CD4-positive, alpha-beta T cell (primary cell): ENCODE measurements around the gene ZNF860. TPM values are rescaled to one million over a fixed set of nuclear protein-coding genes. Genes with fewer than 3 reads are reported as not detected.

Experiments
- ATAC-seq: fragments of 200-7000 bp; cut with Tn5 transposase; one replicate; pipeline ENCODE4 v1.10.0; 2022; ENCODE audit warnings: mild to moderate bottlenecking; ENCODE audit not compliant: poor library complexity
- CTCF ChIA-PET: fragments of 350-600 bp; sonication (Branson Sonifier 250); formaldehyde crosslinking; loops from one replicate; lab custom pipeline; 2021; ENCODE audit warnings: antibody characterized with exemption, inconsistent platforms; lab: Charles Lee
- POLR2A ChIA-PET: fragments of 350-600 bp; sonication (Branson Sonifier 250); formaldehyde crosslinking; loops from one replicate; lab custom pipeline; 2021; ENCODE audit warnings: antibody characterized with exemption, inconsistent platforms; lab: Charles Lee
- DNase-seq, 14 experiments: peaks; one replicate each; pipeline ENCODE4 v3.0.0-alpha.2; 2013 to 2020; ENCODE audit warnings: mixed read lengths in 2 of 14
- H3K27ac ChIP-seq, 2 donors: one replicate each; pipeline versions ENCODE4 v1.5.1 to v1.7.0; 2013; ENCODE audit warnings: low read length in 2 of 2, low read depth in 1 of 2, mild to moderate bottlenecking in 1 of 2
- H3K27me3 ChIP-seq, 2 experiments: 1 replicate in 1 of 2; 2 replicates in 1 of 2; pipeline versions ENCODE4 v1.6.1 to v1.7.0; 2013; ENCODE audit warnings: low read length in 2 of 2, control low read depth in 1 of 2, mild to moderate bottlenecking in 1 of 2, moderate library complexity in 1 of 2; ENCODE audit not compliant: insufficient read depth in 2 of 2, control insufficient read depth in 1 of 2
- H3K36me3 ChIP-seq: one replicate; pipeline ENCODE4 v1.6.1; 2013; ENCODE audit warnings: low read length, control low read depth; ENCODE audit not compliant: insufficient read depth
- H3K4me1 ChIP-seq: one replicate; pipeline ENCODE4 v1.6.1; 2013; ENCODE audit warnings: low read length, control low read depth; ENCODE audit not compliant: insufficient read depth
- H3K4me3 ChIP-seq: one replicate; pipeline ENCODE4 v1.5.1; 2013; ENCODE audit warnings: mild to moderate bottlenecking, low read length, moderate library complexity
- H3K9me3 ChIP-seq, 2 experiments: 1 replicate in 1 of 2; 2 replicates in 1 of 2; pipeline versions ENCODE4 v1.6.1 to v1.7.0; 2013; ENCODE audit warnings: low read length in 2 of 2, mild to moderate bottlenecking in 2 of 2, control low read depth in 1 of 2, moderate library complexity in 1 of 2; ENCODE audit not compliant: control insufficient read depth in 1 of 2, insufficient read depth in 1 of 2
- H3K27ac Mint-ChIP-seq: one replicate; pipeline ENCODE4 v1.8.0; 2020; ENCODE audit warnings: mixed read lengths
- H3K27me3 Mint-ChIP-seq: one replicate; pipeline ENCODE4 v1.8.0; 2021; ENCODE audit warnings: mixed read lengths
- H3K36me3 Mint-ChIP-seq: one replicate; pipeline ENCODE4 v1.8.0; 2021; ENCODE audit warnings: low read depth, mixed read lengths
- H3K4me1 Mint-ChIP-seq: one replicate; pipeline ENCODE4 v1.8.0; 2021; ENCODE audit warnings: low read depth, mixed read lengths
- H3K4me3 Mint-ChIP-seq: one replicate; pipeline ENCODE4 v1.8.0; 2020; ENCODE audit warnings: mild to moderate bottlenecking, mixed read lengths
- H3K9me3 Mint-ChIP-seq: one replicate; pipeline ENCODE4 v1.8.0; 2020; ENCODE audit warnings: mixed read lengths
- intact Hi-C, 2 experiments: fragments of 100-400 bp; cut with DNase I in 1 of 2; cut with micrococcal nuclease in 1 of 2; formaldehyde crosslinking; loops; one replicate each; pipeline versions ENCODE4 v1.15.1 to v1.9.0; 2023 to 2025; cut with DNase I, micrococcal nuclease
- total RNA-seq, 174 experiments: library from RNA in 2 of 174; stranded (reverse) in 2 of 174; gene quantifications; one replicate each; pipeline ENCODE4 v1.2.3 and lab custom pipeline; 2021 to 2026
- TF ChIP-seq, protein P1 (sequence below): fragments of 200-600 bp; IDR thresholded peaks from one replicate; pipeline ENCODE4 v1.8.0; 2022; ENCODE audit warnings: antibody characterized with exemption, mild to moderate bottlenecking

The ZNF860 gene
- total RNA-seq, 2 experiments from 2014 or later, result not detected

DNA sequence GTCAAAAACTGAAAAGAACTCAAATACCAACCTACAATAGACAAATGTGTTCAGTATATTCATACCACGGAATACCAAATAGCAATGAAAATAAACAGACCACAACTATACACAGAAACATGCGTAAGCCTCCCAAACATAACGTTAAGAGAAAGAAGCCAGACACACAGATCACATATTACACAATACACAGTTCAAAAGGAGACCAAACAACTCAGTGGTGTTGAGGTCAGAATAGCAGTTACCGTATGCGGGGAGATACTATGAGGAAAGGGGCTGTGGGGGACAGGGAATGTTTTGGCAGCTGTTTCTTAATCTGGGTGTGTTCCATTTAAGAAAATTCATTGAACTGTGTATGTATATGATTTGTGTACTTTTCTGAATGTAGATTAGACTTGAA, 7.1 kb upstream of the ZNF860 start:
- ATAC-seq (no peak), DNase-seq (no peak)
- no peaks in the 10 kb centered on the region for H3K36me3 Mint-ChIP-seq
- H3K4me1 Mint-ChIP-seq, result peaks cover 4% of the 10 kb centered on the region
- H3K4me3 Mint-ChIP-seq, result no peak overlapping the region
- Histone ChIP-seq H3K27ac (no peak overlapping the region), H3K4me3 (no peak overlapping the region), H3K27me3 (peaks cover 4 to 18% of the 10 kb centered on the region in 2 experiments), H3K4me1 (no peaks in the 10 kb centered on the region), H3K9me3 (no peaks in the 10 kb centered on the region), H3K36me3 (no peaks in the 10 kb centered on the region)
- intact Hi-C loops, result no loop called here
- ChIA-PET CTCF (no interaction called here), POLR2A (no interaction called here)
- no peaks in the 10 kb centered on the region for H3K9me3 Mint-ChIP-seq
- TF ChIP-seq, protein P1, sequence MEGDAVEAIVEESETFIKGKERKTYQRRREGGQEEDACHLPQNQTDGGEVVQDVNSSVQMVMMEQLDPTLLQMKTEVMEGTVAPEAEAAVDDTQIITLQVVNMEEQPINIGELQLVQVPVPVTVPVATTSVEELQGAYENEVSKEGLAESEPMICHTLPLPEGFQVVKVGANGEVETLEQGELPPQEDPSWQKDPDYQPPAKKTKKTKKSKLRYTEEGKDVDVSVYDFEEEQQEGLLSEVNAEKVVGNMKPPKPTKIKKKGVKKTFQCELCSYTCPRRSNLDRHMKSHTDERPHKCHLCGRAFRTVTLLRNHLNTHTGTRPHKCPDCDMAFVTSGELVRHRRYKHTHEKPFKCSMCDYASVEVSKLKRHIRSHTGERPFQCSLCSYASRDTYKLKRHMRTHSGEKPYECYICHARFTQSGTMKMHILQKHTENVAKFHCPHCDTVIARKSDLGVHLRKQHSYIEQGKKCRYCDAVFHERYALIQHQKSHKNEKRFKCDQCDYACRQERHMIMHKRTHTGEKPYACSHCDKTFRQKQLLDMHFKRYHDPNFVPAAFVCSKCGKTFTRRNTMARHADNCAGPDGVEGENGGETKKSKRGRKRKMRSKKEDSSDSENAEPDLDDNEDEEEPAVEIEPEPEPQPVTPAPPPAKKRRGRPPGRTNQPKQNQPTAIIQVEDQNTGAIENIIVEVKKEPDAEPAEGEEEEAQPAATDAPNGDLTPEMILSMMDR, result no peak
- H3K27me3 Mint-ChIP-seq, result peaks cover 45% of the 10 kb centered on the region
- H3K27ac Mint-ChIP-seq, result no peak overlapping the region

- TF ChIP-seq, protein P1, result no peak
- H3K9me3 ChIP-seq, result no peaks in the 10 kb centered on the region
- ATAC-seq, result no peak
- H3K36me3 ChIP-seq, result no peaks in the 10 kb centered on the region
- peaks cover 1% of the 10 kb centered on the region for H3K4me1 ChIP-seq
- no peaks in the 10 kb centered on the region for H3K36me3 Mint-ChIP-seq
- ChIA-PET POLR2A (no interaction called here), CTCF (no interaction called here)
- H3K27ac ChIP-seq, result no peak overlapping the region
- H3K4me1 Mint-ChIP-seq, result peaks cover 7% of the 10 kb centered on the region
- DNase-seq, result no peak
- H3K27me3 ChIP-seq, result peaks cover 8 to 23% of the 10 kb centered on the region in 2 experiments
- H3K4me3 Mint-ChIP-seq, result no peak overlapping the region
- no peak overlapping the region for H3K4me3 ChIP-seq
- H3K9me3 Mint-ChIP-seq, result no peaks in the 10 kb centered on the region
- peaks cover 48% of the 10 kb centered on the region for H3K27me3 Mint-ChIP-seq
- intact Hi-C loops, result no loop called here
- no peak overlapping the region for H3K27ac Mint-ChIP-seq
Observed at GRCh38 chr3:31974964-31975363, 6.6 kb upstream of the ZNF860 start.

GRCh38 chr3:31976302-31976701, 5.2 kb upstream of the ZNF860 start:
- TF ChIP-seq, protein P1, result no peak
- DNase-seq (no peak), ATAC-seq (no peak)
- ChIA-PET CTCF (no interaction called here), POLR2A (no interaction called here)
- Mint-ChIP-seq H3K9me3 (no peaks in the 10 kb centered on the region), H3K4me3 (no peak overlapping the region), H3K27ac (no peak overlapping the region), H3K27me3 (peaks cover 56% of the 10 kb centered on the region), H3K4me1 (peaks cover 7% of the 10 kb centered on the region), H3K36me3 (no peaks in the 10 kb centered on the region)
- no peaks in the 10 kb centered on the region for H3K36me3 ChIP-seq
- no peak overlapping the region for H3K4me3 ChIP-seq
- intact Hi-C loops, result no loop called here
- H3K27me3 ChIP-seq, result peaks cover 16 to 31% of the 10 kb centered on the region in 2 experiments
- peaks cover 12% of the 10 kb centered on the region for H3K4me1 ChIP-seq
- no peak overlapping the region for H3K27ac ChIP-seq
- peaks cover 0 to 4% of the 10 kb centered on the region in 2 experiments for H3K9me3 ChIP-seq
